ENCODE results near the gene MOBP. TPM values are rescaled to one million over a fixed set of nuclear protein-coding genes. Genes with fewer than 3 reads are reported as not detected.

Gene MOBP
- polyA plus RNA-seq, 1 donor (not counting 4 experiments of a cell fraction or from before 2014, with no cell fraction given): not detected

DNA sequence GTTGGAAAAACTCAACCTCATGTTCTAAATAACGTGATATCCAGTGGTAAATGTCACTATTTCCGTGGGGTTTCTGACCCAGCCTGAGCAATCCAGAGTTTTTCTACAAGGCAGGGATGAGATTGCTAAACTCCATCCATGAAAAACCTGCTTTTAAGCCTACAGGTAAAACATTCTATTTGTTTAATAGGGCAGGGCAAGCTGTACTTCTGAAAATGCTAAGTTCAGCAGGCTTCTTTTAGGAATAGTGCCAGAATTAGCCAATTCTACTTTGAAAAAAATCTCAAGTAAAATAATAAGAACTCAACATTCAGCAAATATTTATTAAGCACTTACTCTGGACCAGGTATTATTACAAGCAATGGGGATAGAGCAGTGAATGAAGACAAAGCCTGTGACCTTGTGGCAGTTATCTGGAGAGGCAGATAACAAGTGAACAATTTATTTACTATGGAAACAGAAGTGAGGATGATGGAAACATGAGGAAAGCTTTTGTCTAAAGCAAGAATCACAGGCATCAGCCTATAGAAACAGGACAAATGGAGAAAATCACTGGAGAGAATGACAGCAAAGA lies 47.7 kb upstream of the MOBP start:
- Histone ChIP-seq H4K20me1 (ENCODE audit: control insufficient read depth, extremely low read depth, insufficient read depth, low read length) (peaks cover 3% of the 10 kb centered on the region), H3K4me3 (ENCODE audit: control insufficient read depth in 2 of 3, extremely low read depth in 1 of 3, insufficient read depth in 2 of 3, low read depth in 1 of 3, low read length in 3 of 3) (no peak overlapping the region), H3K9ac (ENCODE audit: control insufficient read depth, extremely low read depth, insufficient read depth, low read length) (no peak overlapping the region), H3K36me3 (ENCODE audit: control insufficient read depth in 2 of 2, extremely low read depth in 1 of 2, insufficient read depth in 2 of 2, low read length in 2 of 2) (no peaks in the 10 kb centered on the region), H3K9me3 (ENCODE audit: control insufficient read depth, low read depth, low read length) (no peaks in the 10 kb centered on the region), H3K27ac (ENCODE audit: control insufficient read depth, insufficient read depth, low read length) (no peak overlapping the region), H3K27me3 (ENCODE audit: control insufficient read depth, extremely low read depth, insufficient read depth, low read length) (no peaks in the 10 kb centered on the region), H3K4me2 (ENCODE audit: control insufficient read depth, extremely low read depth, insufficient read depth, low read depth, low read length) (no peak overlapping the region), H2AFZ (ENCODE audit: control insufficient read depth, low read length) (no peak overlapping the region), H3K9me1 (ENCODE audit: control insufficient read depth, extremely low read depth, insufficient read depth, low read length) (no peaks in the 10 kb centered on the region), H3K4me1 (ENCODE audit: control insufficient read depth, extremely low read depth, insufficient read depth, low read length) (no peaks in the 10 kb centered on the region), H3K79me2 (ENCODE audit: control insufficient read depth, insufficient read depth, low read length) (no peaks in the 10 kb centered on the region)
- dilution Hi-C loops (cut with MboI; ENCODE audit: extremely low pct_ligation_motif_present, low sequenced_read_pairs): no loop called here
- FAIRE-seq: no peak
- TF ChIP-seq EZH2 (IDR thresholded peaks at IDR 0.05; ENCODE audit: low read length) (no peak), CTCF (optimal IDR thresholded peaks at IDR 0.05 in 1 of 3, IDR thresholded peaks at IDR 0.05 in 1 of 3, conservative IDR thresholded peaks at IDR 0.05 in 1 of 3; ENCODE audit: extremely low read depth in 1 of 3, insufficient read depth in 2 of 3, low read length in 3 of 3) (no peak)
- DNase-seq (ENCODE audit: low read depth, low spot score): no peak

DNA sequence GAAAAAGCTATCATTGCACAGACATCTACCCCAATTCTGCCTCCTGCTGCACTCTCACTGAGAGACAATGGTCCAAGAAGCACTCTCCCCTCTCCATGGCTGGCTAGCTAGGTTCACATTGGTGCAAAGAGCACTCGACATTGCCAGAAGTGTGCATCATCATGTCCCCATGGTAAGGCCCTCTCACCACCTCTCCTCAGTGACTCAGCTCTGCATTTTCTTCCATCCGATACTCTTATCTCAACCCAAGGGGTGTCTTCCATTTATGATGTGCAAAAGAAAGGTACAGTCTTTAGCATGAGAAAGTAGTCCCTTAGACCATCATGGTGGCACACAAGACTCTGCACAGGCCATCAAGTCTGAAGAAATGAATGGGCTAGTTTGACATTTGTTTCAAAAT lies 46.9 kb upstream of the MOBP start:
- H3K27me3 ChIP-seq (ENCODE audit: control insufficient read depth, extremely low read depth, insufficient read depth, low read length): no peaks in the 10 kb centered on the region
- FAIRE-seq: no peak
- TF ChIP-seq CTCF (optimal IDR thresholded peaks at IDR 0.05 in 1 of 3, IDR thresholded peaks at IDR 0.05 in 1 of 3, conservative IDR thresholded peaks at IDR 0.05 in 1 of 3; ENCODE audit: extremely low read depth in 1 of 3, insufficient read depth in 2 of 3, low read length in 3 of 3): no peak
- no peak for TF ChIP-seq EZH2 (IDR thresholded peaks at IDR 0.05; ENCODE audit: low read length)
- H3K9ac ChIP-seq (ENCODE audit: control insufficient read depth, extremely low read depth, insufficient read depth, low read length): no peak overlapping the region
- H3K4me3 ChIP-seq (ENCODE audit: control insufficient read depth in 2 of 3, extremely low read depth in 1 of 3, insufficient read depth in 2 of 3, low read depth in 1 of 3, low read length in 3 of 3): no peak overlapping the region
- no peaks in the 10 kb centered on the region for H3K79me2 ChIP-seq (ENCODE audit: control insufficient read depth, insufficient read depth, low read length)
- H2AFZ ChIP-seq (ENCODE audit: control insufficient read depth, low read length): no peak overlapping the region
- no peak overlapping the region for H3K4me2 ChIP-seq (ENCODE audit: control insufficient read depth, extremely low read depth, insufficient read depth, low read depth, low read length)
- H3K27ac ChIP-seq (ENCODE audit: control insufficient read depth, insufficient read depth, low read length): no peak overlapping the region
- H3K36me3 ChIP-seq (ENCODE audit: control insufficient read depth in 2 of 2, extremely low read depth in 1 of 2, insufficient read depth in 2 of 2, low read length in 2 of 2): no peaks in the 10 kb centered on the region
- H4K20me1 ChIP-seq (ENCODE audit: control insufficient read depth, extremely low read depth, insufficient read depth, low read length): peaks cover 3% of the 10 kb centered on the region
- DNase-seq (ENCODE audit: low read depth, low spot score): no peak
- dilution Hi-C loops (cut with MboI; ENCODE audit: extremely low pct_ligation_motif_present, low sequenced_read_pairs): no loop called here
- no peaks in the 10 kb centered on the region for H3K9me3 ChIP-seq (ENCODE audit: control insufficient read depth, low read depth, low read length)
- H3K9me1 ChIP-seq (ENCODE audit: control insufficient read depth, extremely low read depth, insufficient read depth, low read length): no peaks in the 10 kb centered on the region
- H3K4me1 ChIP-seq (ENCODE audit: control insufficient read depth, extremely low read depth, insufficient read depth, low read length): no peaks in the 10 kb centered on the region
